Activated naive CD4-positive, alpha-beta T cell treated with anti-CD3 and anti-CD28 coated beads, Interleukin-2, amount 50 U/mL, for 16 hours (primary cell): Measurements from ENCODE around the gene TP63.

Experiments
- DNase-seq: peaks from one replicate; pipeline ENCODE4 v3.0.0-alpha.2; 2020

Gene TP63

GRCh38 chr3:189897406-189897805 is 266.2 kb downstream of the TP63 start:
- no peak for DNase-seq

GRCh38 chr3:189898559-189899153 is 267.5 kb downstream of the TP63 start:
- no peak for DNase-seq

- no peak for DNase-seq
Measured at GRCh38 chr3:189899186-189899585, 268.0 kb downstream of the TP63 start.

GRCh38 chr3:189900578-189900977 is 269.4 kb downstream of the TP63 start:
- no peak for DNase-seq

GRCh38 chr3:189901481-189901880 is 270.3 kb downstream of the TP63 start:
- no peak for DNase-seq

- no peak for DNase-seq
Measured at GRCh38 chr3:189902230-189903186, 271.3 kb downstream of the TP63 start.

GRCh38 chr3:189903562-189904250 is 272.5 kb downstream of the TP63 start:
- DNase-seq = no peak

GRCh38 chr3:189907803-189908202 is 276.6 kb downstream of the TP63 start:
- DNase-seq = no peak

GRCh38 chr3:189908646-189909045 is 277.5 kb downstream of the TP63 start:
- no peak for DNase-seq

- no peak for DNase-seq
Measured at GRCh38 chr3:189909139-189909538, 277.9 kb downstream of the TP63 start.

- DNase-seq = no peak
Measured at GRCh38 chr3:189909573-189909972, 278.4 kb downstream of the TP63 start.

- DNase-seq = no peak
Measured at GRCh38 chr3:189911001-189911400, 279.8 kb downstream of the TP63 start.

GRCh38 chr3:189914799-189915198 is 283.6 kb downstream of the TP63 start:
- DNase-seq = no peak

- DNase-seq = no peak
Measured at GRCh38 chr3:189921770-189922169, 290.6 kb downstream of the TP63 start.

GRCh38 chr3:189927975-189928895 is 297.0 kb downstream of the TP63 start:
- DNase-seq = no peak

- DNase-seq = no peak
Measured at GRCh38 chr3:189936201-189936945, 305.2 kb downstream of the TP63 start.

- DNase-seq = no peak
Measured at GRCh38 chr3:189937302-189938127, 306.3 kb downstream of the TP63 start.

- DNase-seq = no peak
Measured at GRCh38 chr3:189941125-189941524, 309.9 kb downstream of the TP63 start.

- DNase-seq = no peak
Measured at GRCh38 chr3:189941679-189942078, 310.5 kb downstream of the TP63 start.

GRCh38 chr3:189942948-189943347 is 311.8 kb downstream of the TP63 start:
- no peak for DNase-seq
